GM19238 (cell line): ENCODE measurements around the gene PTK6.
A peak's percentile ranks its signal among the peaks of the same experiment; 100 is the strongest.
"Not testable (repeated sequence)": the region's sequence is repeated elsewhere in the genome, so short reads cannot be mapped to it uniquely, and the experiment has no call there.

ENCODE experiments used
- DNase-seq: peaks from one replicate; pipeline ENCODE4 v3.0.0; 2011; ENCODE audit warnings: low spot score; ENCODE audit not compliant: insufficient read length

The PTK6 gene

DNA sequence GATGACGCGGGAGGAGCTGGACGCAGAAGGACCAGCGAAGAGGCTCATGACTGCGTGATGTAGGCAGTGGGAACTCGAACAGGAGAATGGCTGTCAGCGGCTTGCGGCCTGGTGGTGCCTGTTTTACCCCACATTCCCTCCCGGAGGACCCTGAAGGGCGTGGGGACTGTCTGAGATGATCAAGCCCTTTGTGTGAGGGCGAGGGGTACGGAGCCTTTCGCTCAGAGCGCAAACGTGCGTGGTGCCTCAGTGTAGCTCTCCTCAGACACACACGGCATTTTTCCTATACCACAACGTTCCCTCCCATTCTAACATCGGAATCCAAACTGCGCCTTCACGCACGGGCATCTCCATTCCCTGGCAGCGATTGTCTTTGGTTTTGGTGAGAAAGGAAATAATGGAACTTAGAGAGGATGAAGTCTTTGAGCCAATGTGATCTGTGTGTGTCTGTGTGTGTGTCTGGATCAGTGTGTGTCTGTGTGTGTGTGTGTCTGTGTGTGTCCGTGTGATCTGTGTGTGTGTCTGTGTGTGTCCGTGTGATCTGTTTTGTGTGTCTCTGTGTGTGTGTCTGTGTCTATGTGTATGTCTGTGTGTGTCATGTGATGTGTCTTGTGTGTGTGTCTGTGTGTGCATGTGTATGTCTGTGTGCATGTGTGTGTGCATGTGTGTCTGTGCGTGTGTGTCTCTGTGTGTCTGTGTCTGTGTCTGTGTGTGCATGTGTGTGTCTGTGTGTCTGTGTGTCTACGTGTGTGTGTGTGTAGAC lies 5.3 kb downstream of the PTK6 start:
- DNase-seq = no peak

DNA sequence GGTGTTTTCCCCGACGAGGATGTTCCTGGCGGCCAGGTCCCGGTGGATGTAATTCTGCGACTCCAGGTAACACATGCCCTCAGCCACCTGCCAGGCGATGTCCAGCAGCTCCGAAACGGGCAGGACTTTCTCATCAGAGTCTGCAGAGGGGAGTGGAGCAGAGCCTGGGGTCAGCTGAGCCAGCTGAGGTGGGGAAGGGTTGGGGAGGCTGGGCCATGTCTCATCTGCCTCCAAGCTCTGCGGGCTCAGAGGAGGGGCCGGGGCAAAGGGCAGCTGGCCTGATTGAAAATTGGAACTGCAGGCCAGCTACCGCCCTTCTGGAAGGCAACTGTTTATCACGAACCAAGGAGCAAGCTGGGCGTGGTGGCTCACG lies 6.4 kb downstream of the PTK6 start:
- DNase-seq = no peak

DNA sequence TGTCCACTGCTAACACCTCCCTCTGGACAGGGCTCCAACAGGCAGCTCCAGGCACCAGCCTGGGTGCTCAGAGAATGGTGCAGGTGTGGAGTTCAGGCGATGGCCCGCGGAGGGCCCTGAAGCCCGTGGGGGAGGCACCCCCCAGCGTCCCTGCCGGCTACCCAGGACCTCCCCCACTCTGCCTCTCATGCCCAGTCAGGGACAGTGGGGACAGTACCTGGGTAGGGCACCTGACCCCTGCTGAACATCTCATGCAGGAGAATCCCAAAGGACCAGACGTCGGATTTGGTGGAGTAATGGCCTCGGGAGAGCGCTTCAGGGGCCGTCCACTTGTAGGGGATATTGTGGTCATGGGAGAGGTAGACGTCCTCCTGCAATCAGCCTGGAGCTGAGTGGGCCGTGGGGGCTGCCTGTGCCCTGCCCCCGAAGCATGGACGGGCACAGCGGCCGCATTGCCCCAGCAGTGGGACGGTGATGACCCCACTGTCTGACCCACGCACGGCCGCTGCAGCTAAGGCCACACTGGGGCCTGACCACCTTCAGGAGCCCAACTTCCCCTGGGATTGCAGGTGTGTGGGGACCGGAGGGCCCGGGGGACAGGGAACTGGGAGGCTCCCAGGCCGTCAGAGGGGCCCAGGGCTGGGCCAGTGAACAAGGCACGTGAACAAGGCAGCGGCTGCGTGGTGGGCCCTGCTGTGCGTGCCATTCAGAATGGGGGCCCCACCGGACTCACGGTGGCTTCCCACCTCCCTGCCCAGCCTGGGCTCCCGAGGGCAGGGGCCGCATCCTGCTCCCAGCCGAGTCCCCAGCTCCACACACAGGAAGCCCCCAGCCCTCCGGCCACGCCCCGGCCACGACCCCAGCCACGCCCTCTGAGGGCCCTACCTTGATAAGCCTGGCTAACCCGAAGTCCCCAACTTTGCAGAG lies 7.1 kb downstream of the PTK6 start:
- no peak for DNase-seq

DNA sequence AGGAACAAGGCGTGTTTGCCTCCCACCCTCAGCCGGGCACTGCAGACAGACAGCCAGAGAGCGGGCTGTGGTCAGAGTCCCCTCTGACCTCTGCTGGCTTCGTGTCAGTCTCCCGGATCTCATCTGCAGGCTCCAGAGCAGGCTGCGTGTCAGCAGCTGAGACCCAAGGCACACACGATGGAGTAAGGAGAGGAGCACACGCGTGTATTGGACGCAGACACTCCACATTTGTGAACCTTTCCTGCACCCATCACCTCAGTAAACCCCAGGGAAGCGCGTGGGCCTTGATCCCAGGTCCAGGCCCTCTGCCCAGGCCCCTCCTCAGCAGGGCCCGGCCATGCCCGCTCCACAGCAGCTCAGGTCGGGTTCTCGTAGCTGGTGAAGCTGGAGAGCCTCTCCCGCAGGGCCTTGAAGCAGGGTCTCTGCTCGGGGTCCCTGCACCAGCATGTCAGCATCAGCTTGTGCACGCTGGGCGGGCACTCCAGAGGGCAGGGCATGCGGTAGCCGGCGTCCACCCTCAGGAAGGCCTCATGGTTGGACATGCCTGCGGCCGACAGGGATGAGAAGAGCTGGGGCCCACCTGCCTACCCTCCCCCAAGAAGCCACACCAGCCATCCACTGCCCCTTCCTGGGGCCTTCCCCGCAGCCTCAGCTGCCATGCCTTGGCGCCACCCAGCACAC lies 7.9 kb downstream of the PTK6 start:
- no peak for DNase-seq

DNA sequence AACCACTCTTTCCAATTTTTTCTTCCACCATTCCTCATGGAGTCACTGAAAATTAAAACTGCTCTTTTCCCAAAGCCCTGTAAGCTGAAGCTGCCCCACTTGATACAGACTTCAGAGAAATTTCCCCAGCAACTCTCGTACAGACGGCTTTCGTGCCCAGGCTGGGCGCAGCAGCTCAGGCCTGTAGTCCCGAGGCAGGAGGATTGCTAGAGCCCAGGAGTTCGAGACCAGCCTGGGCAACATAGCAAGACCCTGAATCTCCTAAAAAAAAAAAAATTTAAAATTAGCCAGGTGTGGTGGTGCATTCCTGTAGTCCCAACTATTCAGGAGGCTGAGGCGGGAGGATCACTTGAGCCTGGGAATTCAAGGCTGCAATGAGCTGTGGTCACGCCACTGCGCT lies 10.0 kb downstream of the PTK6 start:
- DNase-seq = no peak

DNA sequence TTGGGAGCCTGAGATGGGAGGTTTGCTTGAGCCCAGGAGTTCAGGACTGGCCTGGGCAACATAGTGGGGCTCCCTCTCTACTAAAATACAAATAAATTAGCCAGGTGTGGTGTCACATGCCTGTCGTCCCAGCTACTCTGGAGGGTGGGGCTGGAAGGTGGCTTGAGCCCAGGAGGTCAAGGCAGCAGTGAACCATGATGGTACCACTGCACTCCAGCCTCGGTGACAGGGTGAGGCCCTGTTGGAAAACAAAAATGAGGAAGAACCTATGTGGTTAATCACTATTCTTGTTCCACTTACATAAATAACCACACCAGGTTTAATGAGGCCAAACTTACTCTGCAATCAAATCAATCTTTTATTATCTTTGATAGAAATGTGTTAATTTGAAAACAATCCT lies 11.2 kb downstream of the PTK6 start:
- no peak for DNase-seq

DNA sequence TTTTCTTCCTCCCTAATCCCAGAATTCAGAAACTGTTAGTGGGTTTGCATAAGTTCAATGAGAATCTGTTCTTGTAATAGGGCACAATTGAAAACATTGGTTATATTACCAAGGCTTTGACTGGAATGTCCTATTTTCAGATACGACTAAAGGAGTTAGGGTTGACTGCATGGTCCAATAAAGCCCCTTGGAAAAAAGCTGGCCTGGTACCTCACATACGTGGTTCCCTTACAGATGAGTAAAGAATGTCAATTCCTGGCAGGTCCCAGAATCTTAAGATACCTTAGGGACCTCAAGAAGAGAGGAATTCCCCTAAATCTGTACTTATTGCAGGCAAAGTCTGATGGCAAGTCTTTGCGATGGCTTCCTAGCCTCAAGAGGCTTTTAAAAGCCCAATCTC lies 12.0 kb downstream of the PTK6 start:
- no peak for DNase-seq

DNA sequence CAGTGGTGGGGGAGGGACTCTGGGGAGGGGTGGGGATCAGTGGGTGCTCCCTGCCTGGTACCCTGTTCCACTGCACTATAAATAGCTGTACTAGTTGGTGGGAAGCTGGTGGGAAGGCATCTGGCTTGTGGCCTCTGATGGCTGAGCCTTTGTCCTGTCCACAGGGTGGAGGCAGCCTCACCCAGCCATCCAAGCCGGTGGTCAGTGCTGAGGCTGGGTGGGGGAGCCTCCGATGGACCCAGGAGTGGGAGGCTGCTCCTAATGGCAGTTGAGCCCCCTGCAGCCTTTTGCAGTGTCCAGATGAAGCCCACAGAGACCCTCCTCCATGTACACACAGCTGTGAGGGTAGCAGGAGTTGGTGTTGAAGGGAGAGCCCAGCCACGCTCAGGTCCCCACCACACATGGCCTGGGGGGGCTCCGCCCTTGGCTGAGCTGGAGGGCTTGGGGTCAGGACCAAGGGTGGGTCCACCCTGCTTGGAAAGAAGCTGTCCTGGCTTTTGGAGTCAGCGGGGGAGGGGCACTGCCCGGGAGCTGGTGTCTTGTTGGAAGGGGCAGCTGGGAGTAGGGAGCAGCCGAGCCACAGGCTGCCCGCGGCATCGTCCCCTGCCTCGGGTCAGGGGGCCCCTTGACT lies 14.1 kb downstream of the PTK6 start:
- DNase-seq = no peak

DNA sequence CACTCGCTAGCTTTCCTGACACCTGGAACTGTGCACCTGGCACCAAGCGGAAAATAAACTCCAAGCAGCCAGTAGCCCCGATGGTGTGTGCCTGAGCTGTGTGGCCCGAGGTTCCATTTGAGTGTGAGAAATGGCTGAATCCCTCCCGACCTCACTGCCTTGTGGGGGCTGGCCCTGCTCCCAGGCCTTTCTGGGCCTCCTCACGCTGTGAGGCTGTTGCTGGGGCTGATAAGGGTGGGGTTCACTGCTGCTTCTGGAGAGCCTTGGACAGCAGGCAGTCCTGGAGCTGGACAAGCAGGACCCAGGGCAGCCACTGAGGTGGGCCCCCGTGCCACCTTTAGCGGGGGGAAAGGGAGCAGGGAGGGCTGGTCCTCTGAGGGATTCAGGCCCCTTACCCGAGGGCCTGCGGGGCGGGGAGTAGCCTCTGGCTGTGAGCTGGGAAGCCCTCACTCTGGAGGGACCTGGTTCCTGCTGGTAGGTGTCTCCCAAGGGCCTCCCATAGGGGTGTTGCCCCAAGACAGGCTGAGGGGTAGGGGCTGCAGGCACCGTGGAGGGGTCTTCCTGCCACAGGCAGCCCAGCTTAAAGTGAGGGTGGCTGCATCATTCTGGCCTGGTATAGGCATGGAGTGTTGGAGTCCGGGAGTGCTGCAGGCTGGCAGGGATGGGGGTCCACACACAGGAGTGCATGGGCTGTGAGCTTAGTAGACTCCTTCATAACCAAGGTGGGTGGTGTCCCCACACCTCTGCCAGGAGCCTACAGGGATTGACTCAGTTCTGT lies 14.9 kb downstream of the PTK6 start:
- DNase-seq = no peak

DNA sequence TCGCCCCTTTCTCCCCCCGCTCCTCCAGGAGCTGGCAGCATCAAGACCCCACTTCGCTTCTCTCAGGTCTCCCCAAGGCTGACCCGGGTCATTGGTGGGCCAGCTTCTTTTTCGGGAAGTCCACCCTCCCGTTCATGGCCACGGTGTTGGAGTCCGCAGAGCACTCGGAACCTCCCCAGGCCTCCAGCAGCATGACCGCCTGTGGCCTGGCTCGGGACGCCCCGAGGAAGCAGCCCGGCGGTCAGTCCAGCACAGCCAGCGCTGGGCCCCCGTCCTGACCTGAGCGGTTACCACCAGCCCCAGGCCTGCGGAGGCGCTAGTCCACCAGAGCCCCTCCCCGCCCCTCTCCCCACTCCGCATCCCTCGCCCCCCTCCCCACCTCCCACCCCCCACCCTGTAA lies 15.6 kb downstream of the PTK6 start:
- DNase-seq = no peak

DNA sequence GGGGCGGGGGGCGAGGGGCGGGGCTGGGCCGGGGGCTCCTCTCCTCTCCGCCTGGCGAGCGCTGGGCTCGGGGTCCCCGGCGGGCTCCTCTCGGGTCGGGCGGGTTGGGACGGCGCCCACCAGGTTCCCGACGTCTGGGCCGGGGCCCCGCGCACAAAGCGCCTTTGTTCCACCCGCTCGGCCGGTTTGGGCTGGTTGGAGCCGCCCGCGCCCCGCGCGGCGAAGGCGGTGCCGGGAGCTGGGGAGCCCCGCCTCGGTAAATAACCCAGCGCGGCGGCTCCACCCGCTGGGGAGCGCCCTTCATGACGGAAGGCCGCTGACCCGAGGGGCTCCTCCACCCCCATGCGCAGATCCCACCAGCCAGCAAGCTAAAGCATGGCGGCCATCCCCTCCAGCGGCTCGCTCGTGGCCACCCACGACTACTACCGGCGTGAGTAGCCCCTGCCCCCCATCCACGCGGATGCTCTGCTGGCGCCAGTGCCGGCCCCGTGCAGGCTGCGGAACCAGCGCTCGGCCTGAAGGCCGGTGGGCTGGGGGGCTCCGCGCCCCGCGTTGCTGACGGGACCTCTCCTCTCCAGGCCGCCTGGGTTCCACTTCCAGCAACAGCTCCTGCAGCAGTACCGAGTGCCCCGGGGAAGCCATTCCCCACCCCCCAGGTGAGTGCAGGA lies 16.1 kb downstream of the PTK6 start:
- peak; percentile 92 for DNase-seq

DNA sequence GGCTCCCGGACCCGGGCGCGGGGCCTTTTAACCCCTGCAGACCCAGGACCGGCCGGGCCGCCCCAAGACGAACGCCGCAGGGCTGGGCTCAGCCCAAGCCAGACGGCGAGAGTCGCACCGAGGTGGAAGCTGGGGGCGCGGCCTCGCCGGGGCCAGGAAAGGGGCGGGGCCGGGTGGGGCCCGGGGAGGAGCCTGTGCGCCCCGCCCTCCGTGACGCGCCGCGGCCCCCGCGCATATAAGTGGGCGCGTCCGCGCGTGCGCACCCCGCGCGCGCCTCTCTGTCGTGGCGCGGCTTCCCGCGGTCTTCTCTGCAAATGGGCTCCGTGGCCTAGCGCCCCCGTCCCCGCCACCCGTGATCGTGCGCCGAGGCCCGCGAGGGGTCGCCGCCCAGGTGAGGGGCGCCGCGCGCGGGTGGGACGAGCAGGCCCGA lies 16.7 kb downstream of the PTK6 start, which contains the start of gene PPDPF:
PPDPF (plus strand) TSS at position 262 of the 430 bp plus-strand sequence. CDS start 544 bp downstream, outside the sequence.
- peak; percentile 96 for DNase-seq

DNA sequence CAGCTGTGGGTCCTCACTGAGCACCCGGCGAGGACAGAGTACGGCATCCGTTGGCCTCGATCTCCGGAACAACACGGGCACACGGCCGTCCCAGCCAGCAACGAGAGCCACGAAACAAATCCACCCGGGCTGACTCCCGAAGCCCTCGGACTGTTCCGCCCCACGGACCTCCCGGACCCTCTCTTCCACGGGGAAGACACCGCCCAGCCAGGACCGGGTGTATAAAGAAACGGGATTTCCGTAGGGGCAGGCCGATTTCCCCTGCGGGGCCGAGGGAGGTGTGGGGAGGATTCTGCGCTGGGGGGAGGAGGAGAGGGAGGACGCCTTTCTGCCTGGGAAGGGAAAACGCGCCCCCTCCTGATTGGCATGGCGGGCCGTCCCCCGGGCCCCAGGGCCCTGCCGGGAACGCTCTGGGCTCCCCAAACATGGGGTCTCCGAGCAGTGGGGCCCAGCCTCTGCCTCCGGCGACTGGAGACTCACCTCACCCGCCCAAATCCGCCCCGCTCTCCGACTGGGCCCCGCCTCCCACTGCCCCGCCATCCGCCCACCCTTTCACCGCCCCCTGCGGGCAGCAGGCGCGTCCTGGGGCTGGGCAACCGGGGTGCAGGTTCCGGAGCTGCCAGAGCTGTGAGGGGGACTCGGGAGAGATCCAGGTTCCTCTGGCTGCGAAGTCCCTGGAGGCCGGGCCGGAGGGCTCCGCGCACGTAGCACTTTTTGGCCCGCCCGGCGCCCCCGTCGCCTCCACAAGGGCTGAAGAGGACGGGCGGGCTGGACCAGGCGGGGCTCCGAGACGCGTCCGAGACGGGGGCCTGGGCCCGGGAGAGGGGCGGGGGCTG lies 17.3 kb downstream of the PTK6 start:
- DNase-seq = peak; percentile 70

DNA sequence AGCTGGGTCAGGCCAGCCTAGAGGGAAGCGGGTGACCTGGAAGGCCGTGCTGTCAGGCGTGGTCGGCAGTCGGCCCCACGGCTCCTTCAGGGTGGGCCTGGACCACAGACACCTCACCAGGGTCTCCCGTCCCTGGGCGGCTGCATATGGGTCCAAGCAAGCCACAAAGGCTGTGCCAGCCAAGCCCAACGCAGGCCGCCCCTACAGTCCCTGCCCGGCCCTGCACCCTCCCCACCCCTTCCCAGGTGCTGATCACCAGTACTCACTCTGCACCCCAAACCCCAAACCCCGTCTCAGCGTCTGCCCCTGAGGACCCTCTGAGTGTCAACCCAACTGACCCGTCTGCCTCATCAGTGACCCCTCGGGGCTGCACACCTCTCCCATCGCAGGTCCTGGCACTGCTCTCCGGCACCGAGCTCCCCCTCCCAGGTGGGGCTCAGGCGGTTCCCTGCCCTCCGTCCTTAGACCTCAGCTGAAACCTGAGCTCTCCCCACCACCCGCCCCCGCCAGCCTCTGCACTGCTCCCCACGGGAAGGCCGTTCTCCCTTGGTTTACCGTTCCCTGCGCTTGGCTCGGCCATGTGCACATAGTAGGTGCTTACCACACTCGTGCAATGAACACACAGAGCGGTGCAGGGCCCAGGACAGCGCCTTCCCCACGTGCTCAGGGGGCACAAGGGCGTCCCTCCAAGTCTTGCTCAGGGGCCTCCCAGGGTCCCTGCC lies 18.1 kb downstream of the PTK6 start:
- DNase-seq = no peak

DNA sequence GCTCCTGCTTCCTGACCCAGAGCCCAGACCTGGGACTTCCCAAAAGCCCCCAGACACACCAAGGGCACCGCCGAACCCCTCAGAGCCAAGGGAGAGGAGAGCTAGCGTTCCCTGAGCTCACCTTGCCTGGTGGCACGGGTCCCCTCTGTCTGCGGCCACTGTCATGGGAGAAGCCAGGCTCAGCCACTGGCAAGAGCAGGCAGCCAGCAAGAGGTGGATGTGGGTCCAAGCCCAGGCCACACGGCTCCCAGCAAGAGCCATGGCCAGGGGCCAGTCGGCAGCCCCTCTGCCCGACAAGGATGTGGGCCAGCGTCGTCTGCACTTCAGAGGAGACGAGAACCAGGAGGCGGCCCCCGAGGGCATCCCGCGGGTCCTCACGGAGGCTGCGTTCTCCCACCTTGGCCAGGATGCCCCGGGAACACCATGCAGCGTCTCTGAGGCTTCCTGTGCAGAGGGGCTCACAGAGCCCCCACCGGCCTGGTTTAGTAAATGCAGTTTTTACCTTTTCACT lies 18.8 kb downstream of the PTK6 start:
- DNase-seq = no peak

DNA sequence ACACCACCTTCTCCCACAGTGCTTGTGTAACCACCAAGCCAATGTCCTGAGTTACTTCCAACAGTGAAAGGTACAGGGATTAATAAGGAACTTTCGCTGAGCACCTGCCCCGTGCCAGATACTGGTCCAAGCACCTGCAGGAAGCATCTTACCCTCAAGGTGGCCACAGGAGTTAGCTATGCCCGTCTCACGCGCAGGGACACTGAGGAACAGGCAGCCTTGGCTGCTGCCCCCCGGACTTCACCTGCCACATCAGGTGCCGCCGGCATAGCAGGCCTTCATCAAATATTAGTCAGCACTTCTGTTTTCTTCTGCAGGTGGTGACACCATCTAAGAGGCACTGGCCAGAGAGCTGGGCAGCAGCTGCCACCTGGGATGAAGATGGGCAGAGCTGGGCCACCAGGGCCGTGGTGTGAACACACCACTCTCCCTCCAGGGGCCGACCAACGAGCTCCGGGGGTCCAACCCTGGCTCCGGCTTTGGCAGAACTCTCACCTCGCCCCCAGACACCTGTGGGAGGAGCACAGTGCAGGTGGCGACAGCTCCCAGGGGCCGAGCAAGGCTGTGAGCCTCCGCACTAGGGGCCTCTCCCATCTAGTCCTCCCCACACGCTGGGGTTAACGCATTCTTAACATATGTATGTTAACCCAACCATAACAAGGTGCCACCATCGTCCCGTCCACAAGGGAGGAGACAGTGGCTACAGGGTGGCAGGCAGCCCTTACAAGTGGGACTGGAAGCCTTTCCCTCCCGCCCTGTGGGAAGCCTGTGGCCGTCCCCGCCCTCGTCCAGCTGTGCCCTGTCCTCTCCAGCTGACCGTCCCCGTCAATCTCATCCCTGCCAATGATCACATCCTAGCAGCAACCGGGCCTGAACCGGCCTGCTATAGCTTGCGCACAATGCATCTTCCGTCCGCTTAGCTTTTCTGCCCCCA lies 19.5 kb downstream of the PTK6 start:
- DNase-seq = no peak

DNA sequence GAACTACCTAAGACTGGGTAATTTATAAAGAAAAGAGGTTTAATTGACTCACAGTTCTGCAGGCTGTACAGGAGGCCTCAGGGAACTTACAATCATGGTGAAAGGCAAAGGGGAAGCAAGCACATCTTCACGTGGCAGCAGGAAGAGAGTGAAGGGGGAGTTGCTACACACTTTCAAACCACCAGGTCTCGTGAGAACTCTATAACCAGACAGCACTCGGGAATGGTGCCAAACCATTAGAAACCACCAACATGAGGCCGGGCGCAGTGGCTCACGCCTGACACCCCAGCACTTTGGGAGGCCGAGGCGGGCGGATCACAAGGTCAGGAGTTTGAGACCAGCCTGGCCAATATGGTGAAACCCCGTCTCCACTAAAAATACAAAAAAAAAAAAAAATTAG lies 22.7 kb downstream of the PTK6 start:
- not testable (repeated sequence) for DNase-seq
